ENCODE data around the gene POLRMT. TPM values are rescaled to one million over a fixed set of nuclear protein-coding genes. Genes with fewer than 3 reads are reported as not detected.

Gene POLRMT
- total RNA-seq, 1 experiment from 2014 or later, result 25.0 TPM

GRCh38 chr19:570251-570686, 63.1 kb downstream of the POLRMT start:
- no peak for DNase-seq (ENCODE audit: extremely low read depth, low read depth)

GRCh38 chr19:567296-567900, 65.9 kb downstream of the POLRMT start:
- no peak for DNase-seq (ENCODE audit: extremely low read depth, low read depth)

Other genes with a start within 250 kb of the POLRMT start
- gene C2CD4C, start 224.4 kb downstream of the POLRMT start, total RNA-seq (2014; rRNA removed; shearing (Covaris generic)), result 0.05 and 0.12 TPM in 2 replicates
- 0.58 and 1.1 TPM in 2 replicates for gene SHC2, start 172.5 kb downstream of the POLRMT start, total RNA-seq (2014; rRNA removed; shearing (Covaris generic))
- gene MADCAM1, start 137.1 kb downstream of the POLRMT start, total RNA-seq (2014; rRNA removed; shearing (Covaris generic)), result not detected in 2 replicates
- gene TPGS1, start 126.0 kb downstream of the POLRMT start, total RNA-seq (2014; rRNA removed; shearing (Covaris generic)), result 10.5 and 14.6 TPM in 2 replicates
- 60.6 and 66.0 TPM in 2 replicates for gene CDC34, start 101.8 kb downstream of the POLRMT start, total RNA-seq (2014; rRNA removed; shearing (Covaris generic))
- gene GZMM, start 89.5 kb downstream of the POLRMT start, total RNA-seq (2014; rRNA removed; shearing (Covaris generic)), result not detected in 2 replicates
- 614 and 702 TPM in 2 replicates for gene BSG, start 60.9 kb downstream of the POLRMT start, total RNA-seq (2014; rRNA removed; shearing (Covaris generic))
- gene HCN2, start 43.7 kb downstream of the POLRMT start, total RNA-seq (2014; rRNA removed; shearing (Covaris generic)), result 0.45 and 0.63 TPM in 2 replicates
- gene FGF22, start 6.3 kb upstream of the POLRMT start, total RNA-seq (2014; rRNA removed; shearing (Covaris generic)), result not detected in 2 replicates
- 27.0 and 33.5 TPM in 2 replicates for gene RNF126, start 29.7 kb upstream of the POLRMT start, total RNA-seq (2014; rRNA removed; shearing (Covaris generic))
- gene FSTL3, start 42.9 kb upstream of the POLRMT start, total RNA-seq (2014; rRNA removed; shearing (Covaris generic)), result 43.3 and 51.7 TPM in 2 replicates
- not detected in 2 replicates for gene PRSS57, start 61.9 kb upstream of the POLRMT start, total RNA-seq (2014; rRNA removed; shearing (Covaris generic))
- 4.2 and 7.6 TPM in 2 replicates for gene PALM, start 75.4 kb upstream of the POLRMT start, total RNA-seq (2014; rRNA removed; shearing (Covaris generic))
- 24.1 and 30.1 TPM in 2 replicates for gene MISP, start 117.6 kb upstream of the POLRMT start, total RNA-seq (2014; rRNA removed; shearing (Covaris generic))
- gene PTBP1, start 163.9 kb upstream of the POLRMT start, total RNA-seq (2014; rRNA removed; shearing (Covaris generic)), result 236 and 249 TPM in 2 replicates
- gene PLPPR3, start 188.4 kb upstream of the POLRMT start, total RNA-seq (2014; rRNA removed; shearing (Covaris generic)), result 2.6 and 3.0 TPM in 2 replicates
- gene AZU1, start 194.3 kb upstream of the POLRMT start, total RNA-seq (2014; rRNA removed; shearing (Covaris generic)), result 0.35 TPM in 1 of 2 replicates, not detected in the other
- gene PRTN3, start 207.5 kb upstream of the POLRMT start, total RNA-seq (2014; rRNA removed; shearing (Covaris generic)), result 0.50 and 1.4 TPM in 2 replicates
- gene ELANE, start 218.8 kb upstream of the POLRMT start, total RNA-seq (2014; rRNA removed; shearing (Covaris generic)), result 0.40 TPM in 1 of 2 replicates, not detected in the other
- gene CFD, start 226.1 kb upstream of the POLRMT start, total RNA-seq (2014; rRNA removed; shearing (Covaris generic)), result 9.2 and 14.1 TPM in 2 replicates